NCI-H1417 treated with DMSO at 0.1 percent for 48 hours (cell line): Measurements from ENCODE around the gene LRRK2.
"Not testable (repeated sequence)": the region's sequence is repeated elsewhere in the genome, so short reads cannot be mapped to it uniquely, and the experiment has no call there.

ENCODE experiments used
- DNase-seq: peaks from one replicate; lab custom pipeline; 2025; lab: John Stamatoyannopoulos, UW

The LRRK2 gene

GRCh38 chr12:40224439-40225291 is at the start of gene LRRK2:
TSS of gene LRRK2 (plus strand) at chr12:40224997. CDS start at chr12:40225132, 135 bp downstream.
- DNase-seq: no peak

- DNase-seq: no peak
Observed at GRCh38 chr12:40175045-40175444, 49.8 kb upstream of the LRRK2 start.

GRCh38 chr12:40175489-40175888 is 49.3 kb upstream of the LRRK2 start:
- no peak for DNase-seq

- DNase-seq: no peak
Observed at GRCh38 chr12:40178701-40179100, 46.1 kb upstream of the LRRK2 start.

GRCh38 chr12:40181490-40181889 is 43.3 kb upstream of the LRRK2 start:
- DNase-seq: no peak

GRCh38 chr12:40183715-40184114 is 41.1 kb upstream of the LRRK2 start:
- DNase-seq: no peak

GRCh38 chr12:40184493-40185302 is 40.1 kb upstream of the LRRK2 start:
- no peak for DNase-seq

GRCh38 chr12:40185303-40185693 is 39.5 kb upstream of the LRRK2 start:
- DNase-seq: no peak

- no peak for DNase-seq
Observed at GRCh38 chr12:40188558-40189320, 36.1 kb upstream of the LRRK2 start.

GRCh38 chr12:40192704-40193255 is 32.0 kb upstream of the LRRK2 start:
- no peak for DNase-seq

GRCh38 chr12:40194846-40195245 is 30.0 kb upstream of the LRRK2 start:
- DNase-seq: no peak

- DNase-seq: no peak
Observed at GRCh38 chr12:40197590-40197989, 27.2 kb upstream of the LRRK2 start.

GRCh38 chr12:40198601-40199000 is 26.2 kb upstream of the LRRK2 start:
- no peak for DNase-seq

- no peak for DNase-seq
Observed at GRCh38 chr12:40202095-40203059, 22.4 kb upstream of the LRRK2 start.

- DNase-seq: no peak
Observed at GRCh38 chr12:40203060-40203430, 21.8 kb upstream of the LRRK2 start.

- DNase-seq: no peak
Observed at GRCh38 chr12:40204337-40204736, 20.5 kb upstream of the LRRK2 start.

GRCh38 chr12:40207551-40207950 is 17.2 kb upstream of the LRRK2 start:
- no peak for DNase-seq

- DNase-seq: no peak
Observed at GRCh38 chr12:40208707-40209446, 15.9 kb upstream of the LRRK2 start.

- no peak for DNase-seq
Observed at GRCh38 chr12:40209886-40210285, 14.9 kb upstream of the LRRK2 start.

- DNase-seq: not testable (repeated sequence)
Observed at GRCh38 chr12:40211186-40211585, 13.6 kb upstream of the LRRK2 start.
